Activated CD8-positive, alpha-beta memory T cell treated with anti-CD3 and anti-CD28 coated beads for 1 hour (primary cell): ENCODE data around the gene ACO2.
"Not testable (repeated sequence)": the region's sequence is repeated elsewhere in the genome, so short reads cannot be mapped to it uniquely, and the experiment has no call there.

ENCODE experiments used
- DNase-seq, 2 donors: peaks; one replicate each; pipeline ENCODE4 v3.0.0-alpha.2; 2020; ENCODE audit warnings: low read depth in 1 of 2; ENCODE audit errors: extremely low read depth in 1 of 2

ACO2 gene

GRCh38 chr22:41468381-41469217 is at the start of gene ACO2, which contains the start of gene PHF5A:
ACO2 (plus strand) TSS chr22:41469117; CDS start chr22:41469147, 30 bp downstream.
PHF5A (minus strand) TSS chr22:41468692; CDS start chr22:41468653, 39 bp downstream.
- peak; percentile 95 to 97 for DNase-seq

DNA sequence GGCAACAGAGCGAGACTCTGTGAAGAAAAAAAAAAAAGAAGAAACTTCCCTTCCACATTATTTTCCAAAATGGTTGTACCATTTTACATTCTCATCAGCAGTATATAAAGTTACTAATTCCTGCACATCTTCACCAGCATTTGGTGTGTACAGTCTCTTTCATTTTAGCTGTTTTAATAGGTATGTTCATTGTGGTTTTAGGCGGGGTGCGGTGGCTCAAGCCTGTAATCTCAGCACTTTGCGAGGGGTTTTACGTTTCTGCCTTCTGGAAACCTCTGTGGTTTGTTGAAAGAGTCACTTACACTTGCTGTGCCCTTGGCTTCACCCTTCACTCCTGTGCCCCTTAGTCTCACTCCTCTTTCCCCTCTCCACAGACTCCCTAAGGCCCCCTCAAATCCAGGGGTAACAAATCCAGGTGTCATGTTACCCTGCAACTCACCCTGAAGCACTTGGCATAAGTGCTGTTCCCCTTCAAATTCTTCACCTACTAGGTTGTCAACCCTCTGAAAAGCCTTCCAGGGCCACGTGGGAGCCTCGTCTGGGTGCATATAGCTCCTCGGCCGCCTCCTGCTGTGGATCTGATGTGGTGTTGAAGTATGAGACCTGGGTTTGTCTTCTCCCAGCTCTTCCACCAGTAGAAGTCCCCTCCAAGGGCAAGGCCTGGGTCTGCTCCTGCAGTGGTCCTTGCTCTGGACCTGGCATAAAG is 43.1 kb upstream of the ACO2 start:
- no peak for DNase-seq

GRCh38 chr22:41429232-41429950 is 39.5 kb upstream of the ACO2 start:
- no peak for DNase-seq

DNA sequence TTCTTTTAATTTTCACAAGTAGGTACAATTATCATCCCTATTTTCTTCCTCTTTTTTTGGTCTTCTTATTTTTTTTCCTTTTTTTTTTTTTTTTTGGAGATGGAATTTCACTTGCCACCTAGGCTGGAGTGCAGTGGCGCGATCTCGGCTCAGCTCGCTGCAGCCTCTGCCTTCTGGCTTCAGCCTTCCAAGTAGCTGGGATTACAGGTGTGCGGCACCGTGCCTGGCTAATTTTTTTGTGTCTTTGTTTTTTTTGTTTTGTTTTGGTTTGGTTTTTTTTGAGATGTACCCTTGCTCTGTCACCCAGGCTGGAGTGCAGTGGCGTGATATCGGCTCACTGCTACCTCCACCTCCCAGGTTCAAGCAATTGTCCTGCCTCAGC is 39.0 kb upstream of the ACO2 start:
- no peak for DNase-seq

DNA sequence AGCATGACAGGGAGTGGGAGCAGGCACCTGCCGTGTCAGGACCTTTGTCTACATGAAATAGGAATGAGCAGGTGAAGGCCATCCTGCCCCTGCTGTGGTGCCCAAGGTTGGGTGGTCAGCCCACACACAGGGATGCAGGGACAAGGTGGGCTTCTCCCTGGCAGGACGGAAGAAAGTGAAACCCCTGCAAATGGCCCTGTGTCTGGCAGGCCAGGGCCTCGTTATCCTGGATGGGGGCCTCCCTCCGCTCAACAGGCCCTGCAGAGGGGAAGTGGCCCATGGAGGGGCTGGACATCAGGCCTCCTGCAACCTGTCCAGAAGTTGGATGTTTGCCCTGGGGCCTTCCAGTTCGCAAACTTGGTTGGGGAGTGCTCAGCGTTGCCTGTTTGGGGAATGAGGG is 37.3 kb upstream of the ACO2 start:
- DNase-seq, result no peak

DNA sequence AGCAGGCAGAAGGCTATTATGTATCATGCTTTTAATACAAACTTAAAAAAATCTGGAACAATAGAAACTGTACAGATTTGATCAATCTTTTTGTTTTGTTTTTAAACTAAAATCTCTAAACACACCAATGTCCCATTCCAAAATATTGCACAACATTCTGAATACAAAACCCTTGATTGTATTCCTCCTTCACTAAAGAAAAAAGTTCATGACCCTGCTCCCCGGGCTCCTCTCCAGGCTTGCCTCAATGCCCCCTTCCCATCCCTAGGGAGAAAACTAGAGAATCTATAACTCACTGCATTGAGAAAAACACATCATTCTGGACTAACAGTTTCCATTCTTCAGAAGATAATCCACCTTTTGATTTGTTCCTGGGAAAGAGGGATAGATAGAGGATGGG is 35.4 kb upstream of the ACO2 start:
- DNase-seq, result not testable (repeated sequence)

- DNase-seq, result not testable (repeated sequence)
These were observed 34.4 kb upstream of the ACO2 start for GRCh38 chr22:41434361-41435003.

DNA sequence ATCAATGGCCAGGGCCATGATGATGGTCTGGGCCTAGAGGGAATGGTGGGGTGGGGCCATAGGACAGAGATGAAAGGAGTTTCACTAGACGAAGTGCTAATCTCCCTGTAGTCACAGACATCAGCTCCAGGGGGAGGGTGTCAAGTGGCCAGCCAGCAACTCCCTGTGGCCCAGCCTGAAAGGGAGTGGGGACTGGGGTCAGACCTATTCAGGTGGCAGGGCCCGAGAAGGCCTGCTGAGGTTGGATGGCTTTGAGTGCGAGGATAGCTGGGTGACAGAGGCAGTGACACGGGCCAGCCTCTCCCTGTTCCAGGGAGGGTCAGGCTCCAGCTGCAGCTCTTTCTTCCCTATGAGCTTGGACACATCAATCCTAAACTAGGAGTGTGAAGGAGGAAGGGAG is 33.4 kb upstream of the ACO2 start:
- DNase-seq, result no peak

DNA sequence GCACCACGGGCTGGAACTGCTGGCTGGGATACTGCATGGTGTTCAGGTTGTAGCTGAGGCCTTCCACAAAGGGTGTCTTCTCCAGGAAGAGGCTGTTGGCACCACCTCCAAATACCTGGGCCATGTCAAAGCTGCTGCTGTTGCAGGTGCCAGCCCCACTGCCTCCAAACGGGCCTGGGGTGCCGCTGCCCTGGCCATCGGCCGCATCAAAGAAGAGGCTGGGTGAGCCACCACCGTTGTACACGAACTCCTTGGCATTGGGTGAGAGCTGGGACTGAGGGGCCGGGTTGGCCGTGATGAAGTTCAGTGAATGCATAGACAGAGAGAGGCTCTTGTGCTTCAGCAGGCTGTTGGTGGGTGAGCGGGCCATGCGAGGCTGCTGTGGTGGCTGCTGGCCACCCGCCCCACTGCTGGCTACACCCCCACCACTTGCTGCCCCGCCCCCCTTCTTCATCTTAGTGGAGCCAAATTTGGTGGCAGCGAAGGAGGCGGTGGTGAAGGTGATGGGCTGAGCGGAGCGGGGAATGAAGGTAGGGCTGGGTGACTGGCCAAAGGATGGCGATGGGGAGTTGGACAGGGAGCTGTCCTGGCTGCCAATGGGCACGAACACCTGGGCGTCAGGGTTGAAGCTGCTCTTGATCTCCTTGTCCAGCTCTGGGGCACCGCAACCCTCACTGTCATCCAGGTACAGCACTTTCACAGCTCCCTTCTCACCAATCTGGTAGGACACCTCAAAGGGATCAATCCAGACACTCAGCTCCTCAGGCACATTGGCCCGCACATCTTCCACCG is 32.4 kb upstream of the ACO2 start:
- no peak for DNase-seq

- no peak for DNase-seq
These were observed 31.7 kb upstream of the ACO2 start for GRCh38 chr22:41437198-41437597.

DNA sequence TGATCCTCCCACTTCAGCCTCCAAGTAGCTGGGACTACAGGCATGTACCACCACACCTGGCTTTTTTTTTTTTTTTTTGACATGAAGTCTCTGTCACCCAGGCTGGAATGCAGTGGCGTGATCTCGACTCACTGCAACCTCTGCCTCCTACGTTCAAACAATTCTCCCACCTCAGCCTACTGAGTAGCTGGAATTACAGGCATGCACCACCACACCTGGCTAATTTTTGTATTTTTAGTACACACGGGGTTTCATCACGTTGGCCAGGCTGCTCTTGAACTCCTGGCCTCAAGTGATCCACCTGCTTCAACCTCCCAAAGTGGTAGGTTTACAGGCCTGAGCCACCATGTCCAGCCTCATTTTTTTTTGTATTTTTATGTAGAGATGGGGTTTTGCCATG is 28.4 kb upstream of the ACO2 start:
- not testable (repeated sequence) for DNase-seq

- no peak for DNase-seq
These were observed 26.6 kb upstream of the ACO2 start for GRCh38 chr22:41442240-41442792.

DNA sequence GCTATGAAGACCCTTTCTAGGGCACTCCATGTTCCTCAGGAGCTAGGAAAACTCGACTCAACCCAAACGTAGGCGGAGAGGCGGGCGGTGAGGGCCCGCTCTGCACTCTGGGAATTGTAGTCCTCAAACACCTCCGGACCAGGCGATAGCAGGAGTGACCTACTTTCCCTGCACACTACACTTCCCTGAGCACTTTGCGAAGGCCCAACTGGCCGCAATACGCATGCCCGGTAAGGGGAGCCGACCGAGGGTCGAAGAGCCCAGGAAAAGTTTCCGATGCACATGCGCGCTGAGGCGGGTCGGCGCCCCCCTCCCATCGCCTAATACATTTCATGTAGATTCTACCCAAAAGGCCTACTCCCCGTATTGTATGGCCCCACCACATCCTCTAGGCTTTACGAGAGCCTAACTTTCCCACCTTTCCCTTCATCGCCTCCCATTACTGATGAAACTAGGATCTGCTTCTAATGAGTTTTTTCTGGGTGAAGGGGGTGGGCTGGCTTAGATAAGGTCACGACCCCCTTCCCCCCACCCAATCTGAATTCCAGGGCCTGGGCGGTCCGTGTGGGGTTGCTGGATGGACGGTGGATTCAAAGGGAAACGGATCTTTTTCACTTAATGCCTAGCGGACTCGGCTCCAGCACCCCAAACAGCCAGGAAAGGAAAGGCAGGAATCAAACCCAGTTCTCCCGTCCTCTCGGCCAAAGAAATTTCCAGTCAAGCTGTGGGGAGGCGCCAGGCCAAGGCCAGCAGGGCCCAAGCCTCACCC is 24.4 kb upstream of the ACO2 start:
- DNase-seq, result peak; percentile 49 to 67

- no peak for DNase-seq
These were observed 23.5 kb upstream of the ACO2 start for GRCh38 chr22:41445129-41446056.

GRCh38 chr22:41446057-41446501 is 22.8 kb upstream of the ACO2 start:
- DNase-seq, result no peak

- peak; percentile 82 to 90 for DNase-seq
These were observed 22.1 kb upstream of the ACO2 start, which contains the start of gene TOB2 for GRCh38 chr22:41446639-41447434. TOB2 (minus strand) TSS chr22:41446801; CDS start chr22:41437345, 9,456 bp downstream.
